Activated T-cell treated with anti-CD3 and anti-CD28 coated beads for 48 hours (primary cell): ENCODE data around the gene DNAJB6.

Experiments used
- DNase-seq: peaks from one replicate; pipeline ENCODE4 v3.0.0-alpha.2; 2020; ENCODE audit warnings: low read depth

Gene DNAJB6

GRCh38 chr7:157396316-157397035 is 59.7 kb downstream of the DNAJB6 start:
- no peak for DNase-seq

- DNase-seq = no peak
Observed at GRCh38 chr7:157397036-157397720, 60.4 kb downstream of the DNAJB6 start.

GRCh38 chr7:157397731-157398691 is 61.2 kb downstream of the DNAJB6 start:
- DNase-seq = no peak

GRCh38 chr7:157399086-157399687 is 62.4 kb downstream of the DNAJB6 start:
- DNase-seq = no peak

GRCh38 chr7:157400171-157400860 is 63.5 kb downstream of the DNAJB6 start:
- no peak for DNase-seq

GRCh38 chr7:157401567-157402387 is 65.0 kb downstream of the DNAJB6 start:
- DNase-seq = no peak

GRCh38 chr7:157402388-157402703 is 65.5 kb downstream of the DNAJB6 start:
- DNase-seq = no peak

GRCh38 chr7:157402911-157403534 is 66.2 kb downstream of the DNAJB6 start:
- DNase-seq = no peak

GRCh38 chr7:157403646-157404401 is 67.0 kb downstream of the DNAJB6 start:
- DNase-seq = no peak

- DNase-seq = peak; percentile 59
Observed at GRCh38 chr7:157404845-157405481, 68.2 kb downstream of the DNAJB6 start.

GRCh38 chr7:157405501-157405900 is 68.7 kb downstream of the DNAJB6 start:
- no peak for DNase-seq

GRCh38 chr7:157405914-157406810 is 69.4 kb downstream of the DNAJB6 start:
- DNase-seq = no peak

- no peak for DNase-seq
Observed at GRCh38 chr7:157406971-157407370, 70.2 kb downstream of the DNAJB6 start.

GRCh38 chr7:157407512-157408257 is 70.9 kb downstream of the DNAJB6 start:
- DNase-seq = no peak

- no peak for DNase-seq
Observed at GRCh38 chr7:157408258-157409101, 71.7 kb downstream of the DNAJB6 start.

- no peak for DNase-seq
Observed at GRCh38 chr7:157409149-157409752, 72.4 kb downstream of the DNAJB6 start.
